Hematopoietic multipotent progenitor cell (in vitro differentiated cells): ENCODE results near the gene GJD4. TPM values are rescaled to one million over a fixed set of nuclear protein-coding genes. Genes with fewer than 3 reads are reported as not detected.

Experiments used
- DNase-seq, 3 donors: peaks; one replicate each; pipeline ENCODE4 v3.0.0-alpha.2; 2011 to 2015; ENCODE audit warnings: low read depth in 2 of 3, low spot score in 2 of 3
- total RNA-seq: library from RNA; depleted of rRNA; stranded (reverse); fragments of >200 nt; gene quantifications from one replicate; pipeline ENCODE4 v1.2.3, GENCODE V29; 2012

The GJD4 gene
- total RNA-seq, 1 donor = not detected

DNA sequence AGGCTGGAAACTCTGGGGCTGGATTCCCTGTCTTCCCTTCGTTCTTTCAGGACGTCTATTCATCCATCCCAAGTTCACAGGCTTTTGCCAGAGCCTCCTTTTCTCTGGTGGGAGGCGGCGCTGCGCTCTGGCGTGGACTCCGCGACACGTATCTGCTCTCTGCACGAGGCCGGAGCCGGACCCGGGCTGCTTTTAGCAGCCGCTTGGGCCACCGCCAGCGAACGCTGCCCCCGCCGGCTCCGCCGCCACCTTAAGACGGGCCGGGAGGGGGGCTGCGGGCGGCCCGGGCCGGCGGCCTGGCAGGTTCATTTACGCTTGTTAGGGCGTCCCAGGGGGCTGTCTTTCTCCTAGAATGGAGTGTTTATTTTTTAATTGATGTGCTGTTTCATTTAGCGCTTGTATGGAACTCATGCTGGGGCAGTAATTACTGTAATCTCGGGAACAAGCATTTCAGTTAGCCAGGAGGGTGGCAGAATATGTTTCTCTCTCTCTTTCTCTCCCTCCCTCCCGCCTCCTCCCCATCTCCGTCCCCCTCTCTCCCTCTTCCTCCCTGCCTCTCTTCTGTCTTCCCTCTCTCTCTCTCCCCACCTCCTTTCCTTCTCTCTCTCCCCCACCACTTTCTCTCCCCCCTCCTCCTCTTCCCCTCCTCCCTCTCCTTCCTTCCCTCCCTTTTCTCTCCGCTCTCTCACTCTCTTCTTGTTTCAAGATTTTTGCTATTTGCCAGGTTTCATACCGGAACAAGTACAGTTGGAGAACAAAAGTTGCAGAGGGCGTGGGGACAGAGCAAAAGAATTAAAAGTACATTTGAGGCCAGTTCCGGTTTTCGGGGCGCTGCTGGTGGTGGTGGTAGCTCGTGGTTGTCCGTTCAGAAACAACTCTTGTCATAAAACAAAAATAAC, 38.3 kb downstream of the GJD4 start:
- DNase-seq = peak in 1 of 3 donors; percentile 25

DNA sequence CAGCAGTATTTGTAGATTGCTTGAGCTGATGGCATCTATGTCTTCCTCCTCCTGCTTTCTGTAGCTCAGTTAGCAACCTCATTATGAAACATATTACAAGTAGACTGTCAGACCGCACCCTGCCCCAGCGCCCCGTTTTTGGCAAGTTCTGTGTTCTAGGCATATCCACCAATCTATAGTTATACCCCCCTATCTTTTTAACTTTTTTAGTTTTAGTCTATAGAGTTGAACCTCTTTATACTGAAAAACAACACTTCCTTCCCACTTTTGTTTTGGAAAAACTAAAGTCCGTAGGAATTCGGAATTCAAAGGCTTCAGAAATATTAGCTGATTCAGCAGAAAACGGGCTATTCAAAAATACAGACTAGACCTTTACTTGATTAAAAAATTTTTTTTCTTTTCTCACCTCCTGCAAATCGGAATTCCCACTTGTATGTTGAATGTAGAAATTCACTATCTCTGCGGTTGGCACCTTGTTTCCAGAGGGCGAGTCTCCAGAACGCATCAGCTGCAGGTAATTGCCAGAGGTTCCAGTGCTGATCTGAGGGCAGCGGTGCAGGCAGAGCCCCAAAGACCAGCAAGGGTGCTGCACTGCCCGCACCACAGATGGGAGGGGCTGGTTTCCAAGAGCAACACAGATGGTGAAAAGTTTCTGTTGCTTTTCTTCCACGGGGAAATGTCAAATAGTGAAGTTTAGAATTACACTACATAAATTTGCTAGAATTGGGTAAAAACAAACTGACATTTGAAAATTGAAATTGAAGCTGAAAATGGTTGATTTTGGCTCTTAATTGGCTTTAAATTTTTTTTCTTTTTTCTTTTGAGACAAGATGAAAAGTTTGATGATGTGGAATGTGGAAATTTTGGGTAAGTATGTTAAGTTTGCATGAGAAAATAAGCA, 39.2 kb downstream of the GJD4 start:
- DNase-seq = no peak

DNA sequence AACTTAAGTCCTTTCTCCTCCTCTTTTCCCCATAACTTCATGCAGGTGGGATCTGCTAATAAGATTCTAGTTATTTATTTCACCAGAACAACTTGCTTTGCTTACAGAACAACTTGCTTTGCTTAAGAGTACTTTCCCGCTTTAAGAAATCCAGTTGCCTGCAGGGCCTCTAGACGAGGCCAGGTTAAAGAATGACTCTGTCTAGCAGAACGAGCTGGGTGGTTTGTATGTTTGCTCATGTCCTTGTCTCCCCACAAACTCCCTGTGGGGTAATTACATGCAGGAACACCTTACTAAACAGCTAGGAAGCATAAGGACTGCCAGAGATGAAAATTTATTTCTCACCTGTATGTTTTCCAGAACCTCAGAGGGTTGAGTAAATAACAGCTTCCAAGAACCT, 45.8 kb downstream of the GJD4 start:
- DNase-seq = no peak

DNA sequence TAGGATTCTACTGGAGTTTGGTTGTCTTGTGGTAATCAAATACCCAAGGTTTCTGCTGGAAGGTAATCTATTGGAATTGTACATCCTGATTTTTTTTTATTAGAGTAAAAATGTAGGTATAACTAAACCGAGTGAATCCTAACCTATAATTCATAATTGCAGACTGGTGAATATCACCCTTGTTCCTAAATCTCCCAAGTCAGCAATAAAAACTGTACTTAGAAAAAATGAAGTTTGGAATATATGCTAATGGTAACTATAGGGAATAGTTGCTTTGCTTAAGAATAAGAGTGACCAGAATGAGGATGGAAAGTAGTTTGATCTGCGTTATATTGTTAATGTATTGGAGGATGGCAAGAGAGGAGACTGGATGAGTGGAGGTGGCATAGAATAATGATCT, 47.7 kb downstream of the GJD4 start:
- DNase-seq = no peak

DNA sequence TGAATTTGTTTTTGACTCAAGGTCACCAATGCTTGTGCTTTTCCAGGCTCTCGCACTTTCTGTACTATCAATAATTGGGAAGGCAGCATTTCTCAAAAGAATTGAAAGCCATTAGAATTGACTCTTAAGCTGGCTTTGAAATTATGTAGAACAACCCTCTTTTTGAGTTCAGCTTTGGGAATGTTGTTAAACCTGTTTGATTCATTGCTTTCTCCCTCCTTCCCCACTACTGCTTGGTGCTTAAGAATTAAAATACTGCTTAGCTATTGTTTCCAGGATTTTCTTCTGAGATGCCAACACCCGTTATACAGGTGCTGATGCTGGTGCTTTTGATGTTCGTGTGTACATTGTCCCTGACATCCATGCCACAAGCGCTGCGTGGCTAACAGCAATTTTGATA, 52.5 kb downstream of the GJD4 start:
- no peak for DNase-seq

Other genes with a start within 250 kb of the GJD4 start
- 0.81 TPM for gene FZD8, start 37.0 kb downstream of the GJD4 start, total RNA-seq